Sciatic nerve (tissue), 2 donors: ENCODE measurements around the gene HDX. TPM values are rescaled to one million over a fixed set of nuclear protein-coding genes. Genes with fewer than 3 reads are reported as not detected.
"Not testable (repeated sequence)": the region's sequence is repeated elsewhere in the genome, so short reads cannot be mapped to it uniquely, and the experiment has no call there.

Experiments
- ATAC-seq: fragments of 200-7000 bp; cut with Tn5 transposase; one replicate; pipeline ENCODE4 v1.9.1; 2020; ENCODE audit warnings: mild to moderate bottlenecking, moderate library complexity
- DNase-seq: peaks from one replicate; pipeline ENCODE4 v3.0.0-alpha.2; 2020; ENCODE audit warnings: low spot score
- intact Hi-C: fragments of 100-400 bp; cut with DNase I; formaldehyde crosslinking; loops from one replicate; pipeline ENCODE4 v1.14.2; 2022
- total RNA-seq: library from RNA; stranded (reverse); fragmentation: NEBNext Ultra II Directional; extraction: Animal tissue kit (Norgen Biotek cat#: 25700); gene quantifications from one replicate; pipeline ENCODE4 v1.2.1, GENCODE V29; 2021
- donor health status: DM: no; HTN: no; CAD: no.
- donor health status: DM: no; HTN: no; CAD: no.

HDX gene
- total RNA-seq, 1 donor from 2014 or later, result 11.2 TPM

DNA sequence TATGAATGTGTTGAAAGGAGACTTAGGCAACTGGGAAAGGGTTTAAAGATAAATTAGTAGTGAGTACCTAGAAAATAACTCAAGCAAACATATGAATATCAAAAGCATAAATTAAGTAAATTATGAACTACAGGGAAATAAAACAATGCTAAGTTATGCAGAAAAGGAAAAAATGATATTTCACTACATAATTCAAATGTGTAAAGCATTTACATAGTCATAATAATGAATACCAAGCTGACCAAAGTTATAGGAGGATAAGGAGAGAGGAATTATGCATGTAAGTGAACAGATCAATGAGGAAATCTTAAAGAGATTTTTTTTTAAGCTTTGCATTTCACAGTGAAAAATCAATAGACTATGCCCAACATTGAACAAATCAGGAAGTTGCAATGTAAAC, 145.0 kb downstream of the HDX start:
- ATAC-seq (no peak), DNase-seq (no peak)
- intact Hi-C loops, result no loop called here

DNA sequence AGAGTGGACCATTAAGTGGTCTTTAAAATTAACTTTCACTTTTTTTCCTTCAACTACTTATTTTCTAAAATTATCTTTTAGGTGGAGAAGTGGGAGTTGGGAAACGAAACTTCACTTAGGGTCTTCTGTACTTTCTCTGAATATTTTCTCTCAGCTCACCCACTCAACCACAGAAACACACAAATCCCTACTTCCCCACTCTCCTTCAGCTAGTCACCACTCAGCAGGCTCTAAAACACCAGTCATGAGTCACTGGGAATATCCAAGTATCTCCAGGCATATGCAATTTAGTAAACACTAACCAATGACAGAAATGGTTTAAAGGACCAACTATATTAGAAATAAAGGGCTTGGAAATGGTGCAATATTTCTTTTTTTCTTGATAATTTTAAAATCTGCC, 161.3 kb downstream of the HDX start:
- intact Hi-C loops, result no loop called here
- ATAC-seq, result no peak
- DNase-seq, result no peak

DNA sequence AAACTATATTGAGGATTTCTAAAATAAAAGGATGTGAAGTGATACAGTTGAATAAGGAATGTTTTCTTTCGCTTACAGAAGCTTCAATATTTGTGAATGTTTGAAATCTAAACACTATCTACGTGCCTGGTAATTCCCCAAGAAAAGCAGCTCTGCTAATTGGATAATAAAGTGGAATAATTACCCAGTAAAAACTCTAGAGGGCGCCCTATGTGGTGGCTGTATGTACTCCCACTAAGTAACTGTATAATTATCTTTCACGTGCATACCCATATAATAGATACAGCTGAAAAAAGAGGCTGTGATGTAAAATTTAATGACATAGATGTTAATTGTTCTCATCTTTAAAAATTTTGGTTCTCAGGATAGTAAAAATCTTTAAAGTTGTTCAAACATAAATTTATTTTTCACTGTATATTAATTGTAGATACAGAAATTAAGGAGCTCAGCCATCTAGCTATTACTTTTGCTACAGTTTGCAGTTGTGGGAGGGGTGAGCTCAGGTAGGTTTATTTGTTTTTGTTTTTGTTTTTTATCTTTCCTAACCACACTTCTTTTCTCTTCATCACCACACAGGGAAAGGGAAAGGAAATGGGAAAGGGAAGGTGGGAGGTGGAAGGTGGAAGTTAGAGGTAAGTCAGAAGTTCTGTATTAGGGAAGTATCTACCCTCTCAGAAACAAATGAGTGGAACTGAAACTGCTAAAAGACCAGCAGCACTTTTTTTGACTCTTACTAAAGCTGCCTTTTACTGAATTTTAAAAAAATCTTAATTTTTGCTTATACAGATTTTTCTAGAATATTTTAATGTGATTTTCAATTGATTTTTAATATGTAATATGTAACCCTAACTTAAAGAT, 162.5 kb downstream of the HDX start:
- intact Hi-C loops, result no loop called here
- ATAC-seq (peak; percentile 49), DNase-seq (no peak)

DNA sequence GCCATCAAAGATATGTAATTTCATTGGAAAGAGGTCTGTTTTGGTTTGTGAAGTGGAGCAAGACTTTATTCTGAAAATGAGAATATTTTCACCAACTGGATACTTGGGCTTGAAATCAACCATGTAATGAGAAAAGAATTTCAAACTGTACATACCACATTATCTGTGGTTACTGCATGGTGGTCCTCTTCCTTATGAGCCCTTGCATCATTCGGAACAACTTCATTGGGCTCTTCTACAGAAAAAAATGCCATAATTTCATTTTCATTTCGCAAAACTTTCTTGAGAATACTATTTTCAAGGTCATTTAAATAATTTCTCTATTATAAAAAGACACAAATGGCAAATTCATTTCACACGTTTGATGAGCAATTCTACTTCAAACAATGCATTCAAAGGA, 165.6 kb downstream of the HDX start:
- ATAC-seq, result no peak
- intact Hi-C loops, result no loop called here
- DNase-seq, result no peak

DNA sequence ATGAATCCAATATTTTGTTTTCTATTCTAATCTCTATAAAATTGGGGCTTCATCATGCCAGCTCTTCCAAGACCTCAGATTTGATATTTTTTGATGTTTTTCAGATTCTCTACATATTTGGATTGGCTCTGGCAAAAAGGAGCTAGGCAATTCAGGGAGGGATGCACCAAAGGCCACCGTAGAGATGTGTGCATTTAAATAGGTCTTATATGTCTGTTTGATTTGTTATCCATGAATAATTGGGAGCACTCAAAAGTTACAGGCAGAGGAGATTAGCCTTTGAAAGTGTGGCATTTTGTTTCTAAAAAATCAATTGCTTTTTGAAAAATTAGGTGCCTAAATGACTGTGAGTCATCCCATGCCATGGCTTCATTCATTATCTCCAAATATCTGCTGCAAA, 167.1 kb downstream of the HDX start:
- intact Hi-C loops, result no loop called here
- DNase-seq (no peak), ATAC-seq (no peak)

DNA sequence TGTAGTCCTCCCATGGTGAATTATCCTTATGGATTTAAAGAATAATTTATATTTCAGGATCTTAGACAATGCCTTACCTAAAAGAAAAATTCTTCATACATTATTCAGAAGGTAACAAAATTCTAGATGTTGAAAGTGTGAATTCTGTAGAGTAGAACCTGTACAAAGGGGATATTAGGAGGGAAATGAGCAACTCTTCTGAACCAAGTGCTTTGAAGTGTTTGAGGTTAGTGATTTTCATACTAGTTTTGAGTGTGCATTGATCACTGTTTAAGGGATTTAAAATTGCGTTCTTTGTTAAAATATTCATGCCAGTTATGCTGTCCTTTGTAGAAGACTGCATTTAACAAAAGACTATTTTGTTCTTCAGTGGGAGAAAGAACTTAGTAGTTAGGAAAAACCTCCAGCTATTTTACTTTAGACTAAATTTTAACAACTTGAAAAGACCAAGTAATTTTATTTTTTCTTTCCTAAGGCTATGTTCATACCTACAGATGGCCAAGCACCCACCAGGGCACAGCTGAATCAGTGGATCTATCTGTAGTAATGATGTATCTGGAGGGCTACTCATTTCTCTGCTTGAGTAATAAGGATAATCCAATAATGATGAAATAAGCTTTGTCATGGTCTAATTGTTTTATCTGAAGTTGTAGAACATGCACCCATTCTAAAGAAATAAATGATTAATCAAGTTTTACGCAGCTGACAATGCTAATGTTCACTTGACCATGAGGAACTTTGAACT, 180.0 kb downstream of the HDX start:
- ATAC-seq (no peak), DNase-seq (no peak)
- intact Hi-C loops, result no loop called here

DNA sequence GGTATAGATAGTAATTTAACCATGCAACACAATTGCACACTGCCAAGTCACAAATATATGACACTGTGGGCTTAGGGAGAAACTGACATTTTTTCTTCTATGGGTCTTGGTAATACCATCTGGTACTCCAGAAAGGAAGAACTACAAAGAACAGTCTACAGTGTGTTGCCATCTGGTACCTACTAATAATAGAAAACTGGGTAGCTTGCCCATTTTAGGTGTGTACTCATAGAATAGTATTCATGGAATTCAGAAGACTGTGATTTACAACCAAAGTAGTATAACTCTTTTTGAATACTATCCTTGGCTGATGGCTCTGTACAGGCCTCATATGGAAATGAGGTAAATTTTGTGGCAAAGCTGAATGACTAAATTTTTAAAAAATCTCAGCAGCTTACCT, 181.6 kb downstream of the HDX start:
- DNase-seq (no peak), ATAC-seq (no peak)
- intact Hi-C loops, result no loop called here

DNA sequence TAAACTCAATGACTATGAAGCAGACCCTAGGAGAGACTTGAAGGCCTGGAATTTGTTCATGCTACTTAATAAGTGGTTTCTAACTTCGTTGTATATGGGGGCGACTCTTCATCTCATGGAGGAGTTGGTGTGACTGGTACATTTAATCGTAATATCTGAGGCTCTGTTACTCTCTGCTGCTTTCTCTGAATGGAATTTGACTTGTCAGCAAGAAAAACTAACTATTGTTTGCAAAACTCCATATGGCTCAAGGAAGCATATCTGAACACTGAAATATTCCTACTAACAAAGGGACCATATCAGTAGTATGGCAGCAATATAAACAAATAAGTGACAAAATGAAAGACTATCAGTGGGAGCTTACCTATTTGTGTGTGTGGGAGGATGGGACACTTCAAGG, 182.2 kb downstream of the HDX start:
- ATAC-seq (no peak), DNase-seq (no peak)
- intact Hi-C loops, result no loop called here

DNA sequence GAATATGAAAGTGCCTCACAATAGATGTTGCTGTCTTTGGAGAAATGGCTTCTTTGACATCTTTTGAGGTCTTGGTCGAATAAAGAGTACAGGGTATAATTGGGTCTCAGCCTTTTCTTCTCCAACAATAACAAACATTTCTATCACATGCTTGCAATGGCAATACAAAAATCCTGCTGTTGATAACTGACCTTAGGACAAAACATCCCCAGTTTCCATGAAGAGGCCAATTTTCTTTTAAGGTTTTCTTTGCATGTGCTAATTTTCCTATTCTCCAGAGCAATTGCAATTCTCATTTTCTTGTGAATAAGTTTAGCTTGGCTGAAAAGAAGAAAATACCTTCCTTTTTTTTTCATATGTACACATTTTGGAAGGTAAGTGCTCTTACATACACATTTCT, 183.6 kb downstream of the HDX start:
- DNase-seq (no peak), ATAC-seq (no peak)
- intact Hi-C loops, result no loop called here

DNA sequence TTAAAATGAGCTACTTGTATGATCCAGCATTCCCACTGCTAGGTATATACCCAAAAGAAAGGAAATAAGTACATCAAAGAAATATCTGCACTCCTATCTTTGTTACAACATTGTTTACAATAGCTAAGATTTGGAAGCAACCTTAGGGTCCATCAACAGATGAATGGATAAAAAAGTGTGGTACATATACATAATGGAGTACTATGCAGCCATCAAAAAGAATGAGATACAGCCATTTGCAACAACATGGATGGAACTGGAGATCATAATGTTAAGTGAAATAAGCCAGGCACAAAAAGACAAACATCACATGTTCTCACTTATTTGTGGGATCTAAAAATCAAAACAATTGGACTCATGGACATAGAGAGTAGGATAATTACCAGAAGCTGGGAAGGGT, 186.3 kb downstream of the HDX start:
- intact Hi-C loops, ATAC-seq: not testable (repeated sequence)

More for the DNA sequence above, 186.3 kb downstream of the HDX start:
- DNase-seq, result not testable (repeated sequence)
